Pancreas (tissue), 10 donors: Measurements from ENCODE around the gene SUN1. TPM values are rescaled to one million over a fixed set of nuclear protein-coding genes. Genes with fewer than 3 reads are reported as not detected.

Experiments used
- ATAC-seq, 4 donors: fragments of 200-7000 bp; cut with Tn5 transposase; one replicate each; pipeline versions ENCODE4 v1.8.0 to v1.9.1; 2020; ENCODE audit warnings: mild to moderate bottlenecking in 4 of 4, moderate library complexity in 4 of 4
- DNase-seq, 6 donors: peaks; one replicate each; pipeline ENCODE4 v3.0.0-alpha.2; 2020
- FAIRE-seq: peaks from 2 replicates; lab custom pipeline; 2012; peaks lifted over from hg19 to GRCh38; lab: Jason Lieb, UNC
- H3K27ac ChIP-seq, 4 donors: fragments of 200-600 bp; sonication (generic); 1 replicate in 3 of 4; 2 replicates in 1 of 4; pipeline versions ENCODE4 v1.5.0 to v1.8.0; 2020
- H3K27me3 ChIP-seq, 4 donors: fragments of 200-600 bp; one replicate each; pipeline ENCODE4 v1.8.0; 2021
- H3K36me3 ChIP-seq, 3 donors: fragments of 200-600 bp; sonication (generic) in 1 of 3; one replicate each; pipeline versions ENCODE4 v1.5.0 to v1.8.0; 2020 to 2021
- H3K4me1 ChIP-seq, 3 donors: fragments of 200-600 bp; one replicate each; pipeline ENCODE4 v1.8.0; 2021
- H3K4me3 ChIP-seq, 4 donors: fragments of 200-600 bp; sonication (generic) in 2 of 4; one replicate each; pipeline versions ENCODE4 v1.5.0 to v1.8.0; 2020 to 2021
- H3K9me3 ChIP-seq, 4 donors: fragments of 200-600 bp; one replicate each; pipeline ENCODE4 v1.8.0; 2021
- WGBS, 2 donors: extraction: QIAGEN DNeasy Blood & Tissue Kit; methylation state at CpG; one replicate each; pipeline ENCODE4 v1.1.7; 2013; 5-methylcytosine and 5-hydroxymethylcytosine counted together
- intact Hi-C, 3 donors: fragments of 100-400 bp; cut with DNase I; formaldehyde crosslinking; loops; one replicate each; pipeline versions ENCODE4 v1.11.1 to v1.14.2; 2022
- polyA plus RNA-seq, 2 donors: library from polyadenylated mRNA; stranded (reverse); fragments of 200-250 nt; gene quantifications; one replicate each; pipeline ENCODE4 v1.2.3, GENCODE V29; 2013
- total RNA-seq, 6 donors: library from RNA; stranded (reverse); fragmentation: NEBNext Ultra II Directional in 4 of 6; extraction: Animal tissue kit (Norgen Biotek cat#: 25700) in 4 of 6; gene quantifications; one replicate each; pipeline versions ENCODE4 v1.2.1 to v1.2.4, GENCODE V29; 2021 to 2023
- TF ChIP-seq, protein P1 (sequence below), 4 donors: fragments of 200-600 bp; sonication (generic) in 3 of 4; IDR thresholded peaks; one replicate each; pipeline versions ENCODE4 v1.5.0 to v1.8.0; 2021; ENCODE audit warnings: antibody characterized with exemption in 4 of 4
- donor health status: healthy with polysubstance abuse.
- donor health status: DM: no; HTN: no; CAD: no; lungs with moderate emphysema.
- donor health status: DM: no; HTN: no; CAD: no.
- donor health status: control.
- donor health status: control.
- donor health status: Bipolar disorder and iron deficiency.
- donor health status: DM: yes; HTN: yes; CAD: no.
- donor health status: DM: no; HTN: no; CAD: no.
- donor health status: DM: no; HTN: no; CAD: no.
- donor health status: DM: yes; HTN: yes; CAD: no.

Gene SUN1
- total and polyA plus RNA-seq, 8 donors: 42.6 to 93.2 (median 55.9) TPM

DNA sequence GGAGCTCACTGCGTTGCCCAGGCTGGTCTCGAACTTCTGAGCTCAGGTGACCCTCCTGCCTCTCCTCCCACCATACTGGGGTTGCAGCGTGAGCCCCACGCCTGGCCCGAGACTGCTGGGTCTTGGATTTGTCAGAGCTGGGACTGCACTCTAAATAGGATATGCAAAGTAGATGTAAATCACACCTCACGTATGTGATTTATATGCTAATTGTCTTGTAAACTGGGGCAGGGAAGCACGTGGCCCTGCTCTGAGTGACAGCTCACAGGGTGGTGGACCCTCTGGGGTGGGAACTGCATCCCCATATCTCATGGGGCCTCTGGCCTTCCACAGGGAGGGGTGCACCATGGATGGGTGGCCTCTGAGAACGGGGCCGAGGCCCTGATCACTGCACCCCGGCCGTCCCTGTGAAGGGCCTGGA, 78.2 kb downstream of the SUN1 start:
- no peaks in the 10 kb centered on the region for H3K4me1 ChIP-seq
- H3K36me3 ChIP-seq: no peaks in the 10 kb centered on the region
- WGBS, 2 donors: 89 to 91% methylated on average over 11 of the region's 11 CpGs
- TF ChIP-seq, protein P1, sequence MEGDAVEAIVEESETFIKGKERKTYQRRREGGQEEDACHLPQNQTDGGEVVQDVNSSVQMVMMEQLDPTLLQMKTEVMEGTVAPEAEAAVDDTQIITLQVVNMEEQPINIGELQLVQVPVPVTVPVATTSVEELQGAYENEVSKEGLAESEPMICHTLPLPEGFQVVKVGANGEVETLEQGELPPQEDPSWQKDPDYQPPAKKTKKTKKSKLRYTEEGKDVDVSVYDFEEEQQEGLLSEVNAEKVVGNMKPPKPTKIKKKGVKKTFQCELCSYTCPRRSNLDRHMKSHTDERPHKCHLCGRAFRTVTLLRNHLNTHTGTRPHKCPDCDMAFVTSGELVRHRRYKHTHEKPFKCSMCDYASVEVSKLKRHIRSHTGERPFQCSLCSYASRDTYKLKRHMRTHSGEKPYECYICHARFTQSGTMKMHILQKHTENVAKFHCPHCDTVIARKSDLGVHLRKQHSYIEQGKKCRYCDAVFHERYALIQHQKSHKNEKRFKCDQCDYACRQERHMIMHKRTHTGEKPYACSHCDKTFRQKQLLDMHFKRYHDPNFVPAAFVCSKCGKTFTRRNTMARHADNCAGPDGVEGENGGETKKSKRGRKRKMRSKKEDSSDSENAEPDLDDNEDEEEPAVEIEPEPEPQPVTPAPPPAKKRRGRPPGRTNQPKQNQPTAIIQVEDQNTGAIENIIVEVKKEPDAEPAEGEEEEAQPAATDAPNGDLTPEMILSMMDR (IDR thresholded peaks at IDR 0.05): no peak
- FAIRE-seq: no peak
- no peak overlapping the region for H3K4me3 ChIP-seq
- no peak for ATAC-seq
- H3K27ac ChIP-seq: no peak overlapping the region
- DNase-seq: peak in 1 of 6 donors; percentile 59
- H3K9me3 ChIP-seq: no peaks in the 10 kb centered on the region
- intact Hi-C loops: no loop called here
- no peaks in the 10 kb centered on the region for H3K27me3 ChIP-seq

DNA sequence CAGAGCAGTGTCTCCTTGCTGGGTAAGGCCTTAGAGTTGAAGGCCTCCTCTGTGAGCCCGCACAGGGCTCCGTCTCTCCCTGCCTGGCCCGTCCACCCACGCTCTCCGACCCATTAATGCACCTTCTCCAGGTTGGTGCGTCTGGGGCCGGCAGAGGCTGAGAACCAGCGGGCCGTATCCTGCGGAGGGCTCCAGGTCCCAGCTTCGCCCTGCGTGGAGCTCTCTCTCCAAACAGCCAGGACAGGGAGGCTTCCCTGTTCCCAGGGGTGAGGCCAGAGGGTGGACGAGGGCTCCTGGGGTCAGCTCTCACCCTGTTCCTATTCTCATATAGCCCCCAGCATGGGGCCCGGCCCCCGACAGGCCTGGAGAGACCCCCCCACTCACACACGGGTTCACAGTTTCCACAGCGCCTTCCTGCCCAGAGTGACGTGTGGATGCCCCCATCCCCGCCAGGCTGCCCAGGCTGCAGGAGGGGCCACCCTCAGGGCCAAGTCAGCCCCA, 78.7 kb downstream of the SUN1 start:
- H3K27ac ChIP-seq: no peak overlapping the region
- intact Hi-C loops: no loop called here
- H3K9me3 ChIP-seq: no peaks in the 10 kb centered on the region
- FAIRE-seq (no peak), DNase-seq (peak in 1 of 6 donors; percentile 67), ATAC-seq (no peak)
- no peaks in the 10 kb centered on the region for H3K4me1 ChIP-seq
- TF ChIP-seq, protein P1 (IDR thresholded peaks at IDR 0.05): no peak
- 91 to 93% methylated on average over 19 of the region's 19 CpGs for WGBS, 2 donors
- no peaks in the 10 kb centered on the region for H3K36me3 ChIP-seq
- no peaks in the 10 kb centered on the region for H3K27me3 ChIP-seq
- H3K4me3 ChIP-seq: no peak overlapping the region

DNA sequence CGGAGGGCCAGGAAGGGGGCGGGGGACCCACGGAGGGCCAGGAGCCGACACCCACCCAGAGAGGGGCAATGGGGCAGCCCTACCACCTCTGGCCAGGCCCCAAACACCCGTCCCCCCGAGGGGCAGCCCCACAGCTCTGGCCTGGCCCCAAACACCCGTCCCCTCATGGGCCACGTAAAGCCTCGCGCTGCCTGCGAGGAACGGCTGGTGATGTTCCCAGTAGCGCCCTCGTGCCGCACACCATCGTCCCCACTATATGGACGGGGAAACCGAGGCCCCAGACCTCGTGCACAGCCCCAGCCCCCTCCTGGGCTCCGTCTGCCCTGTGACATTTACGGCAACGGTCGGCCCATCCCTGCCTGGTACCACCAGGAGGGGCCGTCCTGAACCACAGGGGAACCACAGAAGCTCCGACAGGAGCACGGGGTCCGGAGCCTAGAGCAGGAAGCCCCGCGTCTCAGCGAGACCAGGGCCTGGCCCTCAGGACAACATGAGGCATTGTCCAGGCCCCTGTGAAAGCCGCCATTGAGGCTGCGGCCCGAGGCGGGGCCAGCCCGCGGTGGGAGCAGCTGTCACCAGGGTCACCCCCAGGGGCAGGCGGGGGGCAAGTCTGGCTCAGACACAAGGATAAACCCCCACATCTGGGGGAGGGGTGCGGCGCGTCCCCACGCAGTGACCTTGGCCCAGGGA, 79.7 kb downstream of the SUN1 start:
- peak in 1 of 6 donors; percentile 67 for DNase-seq
- ATAC-seq: no peak
- no peak for FAIRE-seq
- Histone ChIP-seq H3K9me3 (no peaks in the 10 kb centered on the region), H3K4me3 (no peak overlapping the region), H3K4me1 (no peaks in the 10 kb centered on the region), H3K27me3 (no peaks in the 10 kb centered on the region), H3K27ac (no peak overlapping the region), H3K36me3 (no peaks in the 10 kb centered on the region)
- WGBS, 2 donors: 88 to 91% methylated on average over 38 to 41 of the region's 41 CpGs
- TF ChIP-seq, protein P1 (IDR thresholded peaks at IDR 0.05): no peak
- intact Hi-C loops: no loop called here

DNA sequence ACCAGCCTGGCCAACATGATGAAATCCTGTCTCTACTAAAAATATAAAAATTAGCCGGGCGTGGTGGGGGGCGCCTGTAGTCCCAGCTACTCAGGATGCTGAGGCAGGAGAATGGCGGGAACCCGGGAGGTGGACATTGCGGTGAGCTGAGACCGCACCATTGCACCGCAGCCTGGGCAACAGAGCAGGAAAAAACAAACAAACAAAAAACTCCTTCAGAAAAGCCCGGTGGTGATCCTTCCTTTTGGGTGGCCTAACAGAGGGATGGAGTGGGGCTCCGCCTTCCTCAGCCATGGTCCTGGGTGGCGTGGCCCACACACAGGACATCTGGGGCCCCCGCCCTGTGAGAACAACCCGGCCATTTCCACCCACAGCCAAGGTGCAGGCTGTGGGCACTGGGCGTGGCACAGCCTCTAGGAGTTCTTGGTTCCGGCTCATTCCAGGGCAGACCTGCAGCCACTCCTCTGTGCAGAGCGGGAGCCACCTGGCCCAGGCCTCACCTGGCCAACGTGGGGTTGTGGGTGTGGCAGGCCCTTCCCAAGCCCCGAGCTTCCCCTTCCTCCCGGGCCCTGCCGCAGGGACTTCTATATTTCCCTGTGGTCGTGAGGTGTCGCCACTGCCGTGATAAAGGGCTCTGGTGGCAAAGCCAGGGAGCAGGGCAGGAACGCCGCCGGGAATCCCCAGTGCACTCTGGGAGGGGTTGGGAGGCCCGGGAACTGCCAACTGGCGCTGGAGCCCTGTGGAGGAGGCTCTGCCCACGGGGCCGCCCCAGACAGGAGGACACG, 81.7 kb downstream of the SUN1 start:
- WGBS, 2 donors: 72 to 74% methylated on average over 31 of the region's 31 CpGs
- H3K4me1 ChIP-seq: no peaks in the 10 kb centered on the region
- H3K9me3 ChIP-seq: no peaks in the 10 kb centered on the region
- intact Hi-C loops: no loop called here
- H3K4me3 ChIP-seq: no peak overlapping the region
- no peaks in the 10 kb centered on the region for H3K27me3 ChIP-seq
- no peak overlapping the region for H3K27ac ChIP-seq
- ATAC-seq (peak; percentile 32 to 72 (median 63)), DNase-seq (peak in 2 of 6 donors; percentile 59 to 83), FAIRE-seq (no peak)
- TF ChIP-seq, protein P1 (IDR thresholded peaks at IDR 0.05): no peak
- H3K36me3 ChIP-seq: no peaks in the 10 kb centered on the region
